HG03159 (cell line): ENCODE results near the gene AHSG.
"Not testable (repeated sequence)": the region's sequence is repeated elsewhere in the genome, so short reads cannot be mapped to it uniquely, and the experiment has no call there.

Experiments used
- ATAC-seq: cut with Tn5 transposase; IDR thresholded peaks from one replicate; pipeline ENCODE4 v1.9.1; 2021; ENCODE audit warnings: mild to moderate bottlenecking, moderate library complexity; ENCODE audit not compliant: unreplicated experiment

Gene AHSG, protein sequence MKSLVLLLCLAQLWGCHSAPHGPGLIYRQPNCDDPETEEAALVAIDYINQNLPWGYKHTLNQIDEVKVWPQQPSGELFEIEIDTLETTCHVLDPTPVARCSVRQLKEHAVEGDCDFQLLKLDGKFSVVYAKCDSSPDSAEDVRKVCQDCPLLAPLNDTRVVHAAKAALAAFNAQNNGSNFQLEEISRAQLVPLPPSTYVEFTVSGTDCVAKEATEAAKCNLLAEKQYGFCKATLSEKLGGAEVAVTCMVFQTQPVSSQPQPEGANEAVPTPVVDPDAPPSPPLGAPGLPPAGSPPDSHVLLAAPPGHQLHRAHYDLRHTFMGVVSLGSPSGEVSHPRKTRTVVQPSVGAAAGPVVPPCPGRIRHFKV

GRCh38 chr3:186612721-186613636 lies at the start of gene AHSG:
Gene AHSG, plus strand, starts transcription at chr3:186613060. Its CDS starts 82 bp downstream, at chr3:186613142.
- no peak for ATAC-seq

DNA sequence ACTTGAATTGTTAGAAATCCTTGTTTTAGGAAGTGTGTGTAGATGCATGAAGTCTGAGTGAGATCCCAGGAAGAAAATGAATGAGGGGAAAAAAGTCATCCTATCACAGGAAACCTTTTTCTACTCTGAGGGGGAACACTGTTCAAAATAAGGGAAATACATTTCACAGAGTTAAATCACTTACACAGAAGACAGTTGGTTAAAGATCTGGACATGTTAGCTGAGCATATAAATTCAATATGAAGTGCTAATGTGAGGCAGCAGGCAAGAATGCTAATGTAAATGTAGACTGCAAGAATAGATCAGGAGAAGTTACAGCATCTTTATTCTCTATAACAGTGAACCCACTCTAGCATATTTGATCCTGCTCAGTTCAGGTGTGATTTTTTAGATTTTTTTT lies 48.3 kb upstream of the AHSG start:
- ATAC-seq = no peak

- ATAC-seq = no peak
These were observed 46.1 kb upstream of the AHSG start for GRCh38 chr3:186566772-186567071.

DNA sequence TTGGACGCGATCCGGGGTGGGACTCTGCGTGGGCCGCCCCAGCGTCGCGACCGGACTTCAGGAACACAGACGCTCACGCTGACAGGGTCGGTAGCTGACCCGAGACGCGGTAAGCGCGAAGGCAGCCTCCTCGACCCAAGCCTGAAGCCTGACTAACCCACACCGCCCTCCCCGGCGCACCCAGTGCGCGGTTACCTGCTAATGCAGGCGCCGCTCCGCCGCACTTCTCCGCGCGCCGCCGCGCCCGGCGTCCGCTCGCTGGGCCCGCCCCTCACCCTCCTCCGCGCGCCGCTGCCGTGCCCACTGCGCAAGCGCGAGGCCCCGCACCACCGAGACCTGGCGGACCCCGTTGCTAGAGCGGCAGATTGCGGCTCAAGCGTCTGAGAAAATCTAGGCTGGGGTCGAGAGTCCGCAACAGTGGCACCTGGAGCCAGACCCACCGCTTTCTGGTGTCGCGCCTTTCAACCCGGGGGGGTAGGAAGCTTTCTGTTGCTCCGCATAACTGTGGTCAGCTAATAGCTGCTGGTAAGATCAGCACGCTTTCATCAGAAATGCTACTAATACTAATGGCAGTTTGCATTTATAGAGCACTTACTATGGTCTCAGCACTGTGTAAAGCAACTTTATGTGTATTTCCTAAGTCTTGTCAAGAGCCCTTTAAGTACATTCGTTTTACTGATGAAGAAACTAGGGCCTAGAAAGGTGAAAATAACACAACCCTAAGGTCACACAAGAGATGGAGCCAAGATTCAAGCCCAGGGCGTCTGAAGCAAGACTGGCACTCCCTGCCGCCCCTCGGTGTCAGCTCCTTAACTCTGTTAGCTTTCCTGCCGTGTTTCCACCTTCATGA lies 45.6 kb upstream of the AHSG start, which contains the start of gene TBCCD1:
Gene TBCCD1, minus strand, starts transcription at position 268 of the 850 bp plus-strand sequence. CDS start 3,010 bp downstream, outside the sequence.
- peak; percentile 40 for ATAC-seq

DNA sequence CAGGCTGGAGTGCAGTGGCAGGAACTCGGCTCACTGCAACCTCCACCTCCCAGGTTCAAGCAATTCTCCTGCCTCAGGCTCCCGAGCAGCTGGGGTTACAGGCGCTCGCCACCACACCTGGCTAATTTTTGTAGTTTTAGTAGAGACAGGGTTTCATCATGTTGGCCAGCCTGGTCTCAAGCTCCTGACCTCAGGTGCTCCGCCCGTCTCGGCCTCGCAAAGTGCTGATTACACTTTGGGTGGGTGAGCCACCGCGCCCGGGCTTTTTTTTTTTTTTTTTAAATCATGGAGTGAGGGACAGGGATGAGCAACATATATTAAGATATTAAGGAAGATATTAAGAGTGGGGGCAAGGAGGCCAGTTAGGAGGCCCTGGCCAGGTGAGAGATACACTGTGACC lies 43.5 kb upstream of the AHSG start:
- not testable (repeated sequence) for ATAC-seq

GRCh38 chr3:186569779-186570095 lies 43.1 kb upstream of the AHSG start:
- ATAC-seq = no peak

- ATAC-seq = peak; percentile 88
These were observed 42.5 kb upstream of the AHSG start, which contains the start of gene DNAJB11 for GRCh38 chr3:186570096-186570940. Gene DNAJB11, plus strand, starts transcription at chr3:186570720. Its CDS starts 178 bp downstream, at chr3:186570898.

GRCh38 chr3:186570941-186571643 lies 41.8 kb upstream of the AHSG start:
- no peak for ATAC-seq

- no peak for ATAC-seq
These were observed 41.2 kb upstream of the AHSG start for GRCh38 chr3:186571644-186572013.

- ATAC-seq = no peak
These were observed 35.3 kb upstream of the AHSG start for GRCh38 chr3:186577521-186577920.

DNA sequence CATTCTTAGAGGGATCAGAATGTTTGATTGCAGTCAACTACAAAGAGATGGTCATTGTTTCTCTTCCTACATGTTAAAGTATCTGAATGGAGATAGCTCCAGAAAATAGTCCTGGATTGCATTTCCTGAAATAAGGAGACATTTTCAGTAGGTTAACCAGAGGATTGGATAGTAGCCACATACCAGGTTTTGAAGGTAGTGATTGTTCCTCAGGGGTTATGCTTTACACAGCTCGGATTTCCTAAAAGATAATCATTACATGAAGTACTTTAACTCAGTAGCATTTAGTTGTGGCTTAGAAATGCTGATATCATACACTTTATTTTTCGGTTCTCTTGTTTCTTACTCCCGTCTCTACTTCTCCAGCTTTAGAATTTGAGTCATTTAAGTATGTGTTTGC lies 32.1 kb upstream of the AHSG start:
- no peak for ATAC-seq

DNA sequence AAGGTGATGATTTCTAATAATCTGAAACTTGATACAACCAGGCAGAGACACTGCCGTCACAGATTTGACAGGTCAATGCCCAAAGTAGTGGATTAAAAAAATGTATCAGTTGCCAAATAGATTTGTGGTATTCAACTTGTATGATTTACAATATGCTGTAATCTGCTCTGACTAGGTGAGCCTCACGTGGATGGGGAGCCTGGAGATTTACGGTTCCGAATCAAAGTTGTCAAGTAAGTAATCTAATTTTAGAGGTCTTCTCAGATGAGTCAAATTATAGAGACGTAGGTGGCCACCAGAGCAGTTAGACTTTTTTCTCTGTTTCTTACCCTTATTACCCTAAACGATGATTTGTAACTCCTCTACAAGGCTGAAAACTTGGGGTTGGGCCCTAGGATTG lies 30.3 kb upstream of the AHSG start:
- ATAC-seq = no peak

DNA sequence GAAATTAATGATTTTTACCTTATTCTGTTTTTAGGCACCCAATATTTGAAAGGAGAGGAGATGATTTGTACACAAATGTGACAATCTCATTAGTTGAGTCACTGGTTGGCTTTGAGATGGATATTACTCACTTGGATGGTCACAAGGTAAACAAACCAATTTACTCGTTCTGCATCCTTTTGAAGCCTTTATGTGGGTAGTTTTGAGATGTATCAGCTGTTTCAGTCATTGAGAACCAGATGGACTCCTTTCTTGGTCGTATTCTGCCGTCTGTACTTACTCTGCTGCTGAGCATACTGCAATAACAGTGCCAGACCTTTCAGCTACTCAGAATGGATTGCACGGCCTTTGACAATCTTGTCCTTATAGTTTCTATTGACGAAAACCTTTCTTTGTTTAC lies 29.0 kb upstream of the AHSG start:
- no peak for ATAC-seq

DNA sequence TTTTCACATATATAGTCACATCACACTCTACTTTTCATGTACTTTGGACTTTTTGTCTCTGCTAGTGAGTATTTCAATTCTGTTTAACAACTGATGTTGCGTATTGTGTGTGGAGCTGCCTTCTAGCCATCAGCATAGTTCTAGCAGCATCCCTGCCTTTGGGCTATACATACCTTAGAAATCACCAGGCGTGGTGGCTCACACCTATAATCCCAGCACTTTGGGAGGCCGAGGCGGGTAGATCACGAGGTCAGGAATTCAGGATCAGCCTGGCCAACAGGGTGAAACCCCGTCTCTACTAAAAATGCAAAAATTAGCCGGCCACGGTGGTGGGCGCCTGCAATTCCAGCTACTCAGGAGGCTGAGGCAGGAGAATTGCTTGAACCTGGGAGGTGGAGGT lies 26.6 kb upstream of the AHSG start:
- ATAC-seq = not testable (repeated sequence)

GRCh38 chr3:186587183-186587582 lies 25.7 kb upstream of the AHSG start:
- ATAC-seq = no peak

DNA sequence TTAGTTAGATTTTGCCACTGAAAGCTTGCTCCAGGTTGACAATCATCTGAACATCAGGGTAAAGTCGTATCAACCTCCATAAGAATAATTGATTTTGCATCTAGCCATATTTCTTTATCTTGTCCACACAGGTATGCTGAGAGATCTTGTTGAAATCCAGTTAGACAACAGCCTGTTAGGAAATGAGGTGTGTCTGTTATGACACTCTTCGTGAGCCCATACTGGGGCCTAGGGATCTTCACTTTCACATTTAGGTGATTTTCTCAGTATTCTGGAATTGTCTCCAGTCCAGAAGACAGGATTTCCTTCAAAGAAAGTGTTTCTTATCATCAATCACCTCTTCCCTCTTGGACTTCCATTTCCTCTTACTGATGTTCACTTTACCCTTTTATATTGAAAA lies 24.2 kb upstream of the AHSG start:
- ATAC-seq = no peak

- ATAC-seq = no peak
These were observed 23.7 kb upstream of the AHSG start for GRCh38 chr3:186589121-186589520.

DNA sequence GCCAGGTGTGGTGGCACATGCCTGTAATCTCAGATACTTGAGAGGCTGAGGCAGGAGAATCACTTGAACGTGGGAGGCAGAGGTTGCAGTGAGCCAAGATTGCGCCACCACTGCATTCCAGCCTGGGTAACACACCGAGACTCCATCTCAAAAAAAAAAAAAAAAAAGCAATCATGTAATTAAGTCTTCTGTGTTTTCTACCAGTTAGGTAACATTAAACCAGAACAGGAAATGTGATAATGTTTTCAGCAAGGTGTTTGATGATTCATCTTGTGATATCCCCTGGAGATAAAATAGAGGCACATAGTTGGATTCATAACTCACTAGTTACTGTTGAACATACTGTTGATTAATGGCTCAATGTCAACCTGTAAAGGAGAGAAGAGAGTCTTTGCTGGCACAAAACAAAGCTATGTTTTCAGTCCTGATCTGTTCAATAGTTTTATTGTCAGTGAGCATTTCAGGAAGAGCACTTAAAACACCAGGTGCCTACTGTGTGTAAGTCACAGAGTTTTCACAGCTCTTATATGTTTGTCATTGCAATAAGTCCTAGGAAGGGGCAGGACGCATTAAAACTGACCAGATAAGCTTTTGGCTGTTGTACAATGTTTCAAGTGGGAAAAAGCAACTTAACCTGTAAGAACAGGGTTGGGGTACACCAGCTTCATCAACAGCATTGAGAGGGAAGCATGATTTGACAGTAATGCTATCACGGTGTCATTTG lies 22.8 kb upstream of the AHSG start:
- ATAC-seq = no peak
